ENCODE results near the gene IBA57. TPM values are rescaled to one million over a fixed set of nuclear protein-coding genes. Genes with fewer than 3 reads are reported as not detected.

Gene IBA57
- polyA plus RNA-seq, 1 of the 3 experiments (the other 2 are of a cell fraction): 1.8 TPM

DNA sequence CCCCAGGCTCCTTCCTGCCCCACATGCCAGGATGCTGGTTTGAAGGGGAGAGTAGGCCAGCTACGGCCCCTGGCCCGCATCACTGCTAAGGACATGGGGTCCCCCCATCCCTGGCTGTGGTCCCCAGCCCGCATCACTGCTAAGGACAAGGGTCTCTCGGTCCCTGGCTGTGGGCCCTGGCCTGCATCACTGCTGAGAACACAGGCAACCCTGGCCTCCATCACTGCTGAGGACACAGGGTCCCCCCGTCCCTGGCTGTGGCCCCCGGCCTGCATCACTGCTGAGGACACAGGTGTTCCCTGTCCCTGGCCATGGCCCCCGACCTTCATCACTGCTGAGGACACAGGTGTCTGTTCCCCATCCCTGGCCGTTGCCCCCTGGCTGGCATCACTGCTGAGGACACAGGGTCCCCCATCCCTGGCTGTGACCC lies 41.8 kb downstream of the IBA57 start:
- 79% methylated on average over 3 of the region's 8 CpGs for WGBS (ENCODE audit: low lambda C conversion rate)

DNA sequence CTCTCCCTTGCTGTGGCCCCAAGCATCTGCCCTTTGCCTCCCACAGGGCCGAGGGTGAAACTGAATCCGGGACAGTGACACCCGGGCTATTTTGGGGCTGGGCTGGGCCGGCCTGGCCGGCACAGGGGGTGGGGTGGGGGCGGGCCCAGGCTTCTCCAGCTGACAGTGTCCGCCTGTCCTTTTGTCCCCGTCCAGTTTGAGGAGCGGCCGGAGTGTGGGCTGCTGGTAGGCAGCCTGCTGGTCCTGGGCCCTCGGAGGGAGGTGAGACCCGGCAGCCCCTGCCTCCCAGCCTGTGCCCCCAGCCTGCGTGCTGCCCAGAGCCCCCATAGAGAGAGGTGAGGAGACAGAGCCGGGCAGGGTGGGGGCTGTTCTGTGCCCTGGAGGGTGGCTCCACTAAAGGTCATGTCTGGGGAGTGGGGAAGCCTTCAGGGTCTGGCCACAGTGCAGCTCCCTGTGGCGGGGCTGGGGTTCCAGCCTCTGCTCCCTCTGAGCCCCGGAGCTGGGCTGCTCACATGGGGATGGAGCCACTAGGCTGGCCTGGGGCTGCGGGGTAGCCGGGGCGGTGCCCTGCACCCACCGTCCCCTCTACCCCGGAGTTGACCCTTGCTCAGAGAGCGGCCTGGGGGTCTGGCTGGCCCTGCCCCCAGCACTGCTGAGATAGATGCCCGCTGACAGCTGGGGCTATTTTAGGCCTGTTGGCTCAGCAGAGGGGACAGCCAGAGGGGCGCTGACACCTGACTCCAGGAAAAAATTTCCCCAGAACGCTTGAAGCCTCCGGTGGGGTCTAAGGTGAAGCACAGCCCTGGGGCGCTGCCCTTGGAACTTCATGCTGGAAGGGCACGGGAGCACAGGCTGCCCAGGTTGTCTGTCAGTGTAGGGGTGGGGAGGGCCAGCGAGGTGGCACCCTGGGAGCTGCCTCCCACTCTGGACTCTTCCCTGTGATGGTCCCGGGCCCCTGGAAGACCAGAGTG lies 42.5 kb downstream of the IBA57 start, which contains the start of gene OBSCN:
TSS of gene OBSCN (plus strand) at position 194 of the 971 bp plus-strand sequence. CDS start 3,740 bp downstream, outside the sequence.
- H3K36me3 ChIP-seq (replicated peaks in 1 of 2; ENCODE audit: control insufficient read depth in 1 of 2, insufficient read depth in 2 of 2, low read length in 1 of 2): no peaks in the 10 kb centered on the region
- TF ChIP-seq SMC3 (IDR thresholded peaks at IDR 0.05; ENCODE audit: low read depth, low read length) (no peak), FOXJ3 (CRISPR knock-in tag; IDR thresholded peaks at IDR 0.05) (no peak), FOXM1 (IDR thresholded peaks at IDR 0.05; ENCODE audit: low read depth) (no peak), RXRA (IDR thresholded peaks at IDR 0.05; ENCODE audit: borderline replicate concordance, low read depth) (no peak), TCF12 (IDR thresholded peaks at IDR 0.05) (no peak), RCOR1 (IDR thresholded peaks at IDR 0.05; ENCODE audit: low read length) (no peak), NFIC (IDR thresholded peaks at IDR 0.05; ENCODE audit: borderline replicate concordance) (no peak), ELF1 (IDR thresholded peaks at IDR 0.05) (no peak), REST (IDR thresholded peaks at IDR 0.05; ENCODE audit: low read depth, low read length) (no peak), CHD2 (IDR thresholded peaks at IDR 0.05; ENCODE audit: low read length, partially characterized antibody) (no peak), FOSL2 (IDR thresholded peaks at IDR 0.05; ENCODE audit: borderline replicate concordance, low read depth) (no peak), NRF1 (IDR thresholded peaks at IDR 0.05; ENCODE audit: low read depth, low read length) (no peak), ZBTB33 (IDR thresholded peaks at IDR 0.05; ENCODE audit: borderline replicate concordance, low read depth) (no peak)

More for the DNA sequence above, 41.8 kb downstream of the IBA57 start:
- Histone ChIP-seq H3F3A (replicated peaks; ENCODE audit: insufficient read depth) (no peaks in the 10 kb centered on the region), H2AFZ (ENCODE audit: low read depth) (no peak overlapping the region), H3K27me3 (ENCODE audit: insufficient read depth) (no peaks in the 10 kb centered on the region), H4K20me1 (ENCODE audit: insufficient read depth) (no peaks in the 10 kb centered on the region), H3K4me3 (ENCODE audit: low read depth in 2 of 2, low read length in 1 of 2) (no peak overlapping the region), H3K4me1 (ENCODE audit: control insufficient read depth in 1 of 2, insufficient read depth in 2 of 2, low read depth in 1 of 2, low read length in 1 of 2) (peaks cover 0 to 15% of the 10 kb centered on the region in 2 experiments; a peak in 1 of 4 replicates), H3K4me2 (no peak overlapping the region), H3K9me2 (no peaks in the 10 kb centered on the region), H3K27ac (ENCODE audit: low read depth in 2 of 2, low read length in 1 of 2) (no peak overlapping the region), H3K79me2 (ENCODE audit: insufficient read depth) (no peaks in the 10 kb centered on the region), H3K9ac (no peak overlapping the region), H3K36me3 (replicated peaks in 1 of 2; ENCODE audit: control insufficient read depth in 1 of 2, insufficient read depth in 2 of 2, low read length in 1 of 2) (no peaks in the 10 kb centered on the region), H3K9me3 (no peaks in the 10 kb centered on the region)
- ChIA-PET CTCF (interaction anchor here (1.4 kb wide), 1 partner anchor 16 kb away, joined by 3 read pairs; no protein-coding TSS in a partner anchor), POLR2A (no interaction called here)
- no peak for DNase-seq
- no peak for TF ChIP-seq USF1 (IDR thresholded peaks at IDR 0.05; ENCODE audit: borderline replicate concordance, low read depth)
- TF ChIP-seq, protein P1, sequence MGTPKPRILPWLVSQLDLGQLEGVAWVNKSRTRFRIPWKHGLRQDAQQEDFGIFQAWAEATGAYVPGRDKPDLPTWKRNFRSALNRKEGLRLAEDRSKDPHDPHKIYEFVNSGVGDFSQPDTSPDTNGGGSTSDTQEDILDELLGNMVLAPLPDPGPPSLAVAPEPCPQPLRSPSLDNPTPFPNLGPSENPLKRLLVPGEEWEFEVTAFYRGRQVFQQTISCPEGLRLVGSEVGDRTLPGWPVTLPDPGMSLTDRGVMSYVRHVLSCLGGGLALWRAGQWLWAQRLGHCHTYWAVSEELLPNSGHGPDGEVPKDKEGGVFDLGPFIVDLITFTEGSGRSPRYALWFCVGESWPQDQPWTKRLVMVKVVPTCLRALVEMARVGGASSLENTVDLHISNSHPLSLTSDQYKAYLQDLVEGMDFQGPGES (IDR thresholded peaks at IDR 0.05; ENCODE audit: low read depth, low read length): no peak
- no peak for TF ChIP-seq POLR2AphosphoS5 (IDR thresholded peaks at IDR 0.05; ENCODE audit: low read depth, low read length)
- no peak for TF ChIP-seq RAD21 (IDR thresholded peaks at IDR 0.05; ENCODE audit: low read length)
- no peak for TF ChIP-seq CHD2 (IDR thresholded peaks at IDR 0.05; ENCODE audit: low read length, partially characterized antibody)

More for the DNA sequence above, 42.5 kb downstream of the IBA57 start, which contains the start of gene OBSCN:
- no peaks in the 10 kb centered on the region for H3K9me3 ChIP-seq
- POLR2A ChIA-PET: no interaction called here
- H2AFZ ChIP-seq (ENCODE audit: low read depth): no peak within 1 kb of the TSS
- H3K4me3 ChIP-seq (ENCODE audit: low read depth in 2 of 2, low read length in 1 of 2): no peak within 1 kb of the TSS
- no peaks in the 10 kb centered on the region for H3K79me2 ChIP-seq (ENCODE audit: insufficient read depth)
- DNase-seq: no peak
- H3F3A ChIP-seq (replicated peaks; ENCODE audit: insufficient read depth): no peaks in the 10 kb centered on the region
- no peak within 1 kb of the TSS for H3K27ac ChIP-seq (ENCODE audit: low read depth in 2 of 2, low read length in 1 of 2)
- no peaks in the 10 kb centered on the region for H3K27me3 ChIP-seq (ENCODE audit: insufficient read depth)
- WGBS (ENCODE audit: low lambda C conversion rate): 90% methylated on average over 13 of the region's 30 CpGs
- no peak within 1 kb of the TSS for H3K9ac ChIP-seq
- CTCF ChIA-PET: no interaction called here
- H3K9me2 ChIP-seq: no peaks in the 10 kb centered on the region
- H4K20me1 ChIP-seq (ENCODE audit: insufficient read depth): no peaks in the 10 kb centered on the region
- peaks cover 0 to 18% of the 10 kb centered on the region in 2 experiments; a peak in 1 of 4 replicates for H3K4me1 ChIP-seq (ENCODE audit: control insufficient read depth in 1 of 2, insufficient read depth in 2 of 2, low read depth in 1 of 2, low read length in 1 of 2)
- no peak within 1 kb of the TSS for H3K4me2 ChIP-seq
